ENCODE data around the gene IGFBP3.

DNA sequence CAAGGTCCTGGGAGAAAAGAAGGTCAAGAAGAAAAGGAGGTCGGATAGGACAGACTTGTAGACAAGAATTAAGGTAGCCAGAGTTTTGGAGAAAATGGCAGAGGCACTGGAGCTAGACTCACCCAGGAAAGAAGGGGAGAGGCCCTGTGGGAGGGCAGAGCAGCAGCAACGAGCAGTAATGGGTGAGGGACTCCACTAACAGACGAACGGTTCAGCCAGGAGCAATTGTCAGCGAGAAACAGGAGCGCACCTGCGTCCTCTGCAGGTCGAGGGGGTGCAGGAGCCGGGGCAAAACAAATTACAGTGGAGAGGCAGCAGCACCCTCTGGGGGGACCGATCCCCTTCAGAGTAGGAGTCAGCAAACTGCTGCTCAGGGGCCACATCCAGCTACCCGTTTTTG is 18.5 kb upstream of the IGFBP3 start:
- TF ChIP-seq, protein P1, sequence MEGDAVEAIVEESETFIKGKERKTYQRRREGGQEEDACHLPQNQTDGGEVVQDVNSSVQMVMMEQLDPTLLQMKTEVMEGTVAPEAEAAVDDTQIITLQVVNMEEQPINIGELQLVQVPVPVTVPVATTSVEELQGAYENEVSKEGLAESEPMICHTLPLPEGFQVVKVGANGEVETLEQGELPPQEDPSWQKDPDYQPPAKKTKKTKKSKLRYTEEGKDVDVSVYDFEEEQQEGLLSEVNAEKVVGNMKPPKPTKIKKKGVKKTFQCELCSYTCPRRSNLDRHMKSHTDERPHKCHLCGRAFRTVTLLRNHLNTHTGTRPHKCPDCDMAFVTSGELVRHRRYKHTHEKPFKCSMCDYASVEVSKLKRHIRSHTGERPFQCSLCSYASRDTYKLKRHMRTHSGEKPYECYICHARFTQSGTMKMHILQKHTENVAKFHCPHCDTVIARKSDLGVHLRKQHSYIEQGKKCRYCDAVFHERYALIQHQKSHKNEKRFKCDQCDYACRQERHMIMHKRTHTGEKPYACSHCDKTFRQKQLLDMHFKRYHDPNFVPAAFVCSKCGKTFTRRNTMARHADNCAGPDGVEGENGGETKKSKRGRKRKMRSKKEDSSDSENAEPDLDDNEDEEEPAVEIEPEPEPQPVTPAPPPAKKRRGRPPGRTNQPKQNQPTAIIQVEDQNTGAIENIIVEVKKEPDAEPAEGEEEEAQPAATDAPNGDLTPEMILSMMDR (IDR thresholded peaks at IDR 0.05; ENCODE audit: borderline replicate concordance, extremely low read depth, low read length, poor library complexity, severe bottlenecking): no peak
- no peak for TF ChIP-seq EZH2 (IDR thresholded peaks at IDR 0.05; ENCODE audit: borderline replicate concordance, low read depth, low read length, severe bottlenecking)
